ENCODE measurements around the gene CEP72.

DNA sequence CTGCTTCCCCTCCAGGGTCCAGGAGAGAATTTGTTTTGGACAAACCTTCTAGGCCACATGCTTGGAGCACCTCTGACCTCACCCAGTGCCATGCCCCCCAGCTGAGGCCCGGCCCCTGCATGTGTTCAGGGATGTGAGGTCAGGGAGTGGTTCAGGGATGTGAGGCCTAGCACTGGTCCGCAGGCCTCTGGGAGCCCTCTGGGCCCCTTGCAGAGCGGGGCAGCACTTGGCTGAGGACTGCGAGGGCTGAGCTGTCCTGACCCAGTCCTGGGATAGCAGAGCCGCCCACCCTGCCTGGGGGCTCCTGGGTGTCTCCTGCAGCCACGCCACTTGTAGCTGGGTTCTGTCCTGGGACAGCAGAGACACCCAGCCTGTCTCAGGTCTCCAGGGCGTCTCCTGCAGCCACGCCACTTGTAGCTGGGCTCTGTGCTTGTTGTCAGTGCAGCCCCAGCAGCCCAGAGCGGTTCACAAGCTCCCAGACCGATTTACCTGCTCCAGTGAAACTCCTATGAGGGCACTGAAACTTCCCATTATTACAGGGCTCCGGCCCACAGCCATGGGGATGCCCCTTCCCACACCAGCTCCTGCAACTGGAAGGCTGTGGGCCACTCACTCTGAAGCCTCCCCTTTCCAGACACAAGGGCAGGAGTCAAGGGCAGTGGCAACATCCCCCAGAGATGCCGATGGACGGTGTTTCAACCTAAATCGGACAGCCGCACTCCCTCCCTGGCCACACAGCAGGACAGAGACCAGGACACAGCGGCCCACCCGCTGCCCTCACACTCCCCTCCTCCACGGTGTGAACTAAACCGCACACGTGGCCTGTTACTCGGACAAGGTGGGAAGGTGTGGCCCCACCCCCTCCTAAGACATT lies 5.4 kb upstream of the CEP72 start:
- no peak for TF ChIP-seq EZH2 (IDR thresholded peaks at IDR 0.05; ENCODE audit: insufficient read depth, poor library complexity, severe bottlenecking)
- TF ChIP-seq EZH2phosphoT487 (IDR thresholded peaks at IDR 0.05; ENCODE audit: insufficient read depth, low read depth), result no peak

All from GM23248 (cell line).